HG03439 (cell line): ENCODE data around the gene SDK1.

Experiments
- ATAC-seq: cut with Tn5 transposase; IDR thresholded peaks from one replicate; pipeline ENCODE4 v1.9.1; 2021; ENCODE audit warnings: mild to moderate bottlenecking, moderate library complexity; ENCODE audit not compliant: unreplicated experiment

The SDK1 gene

GRCh38 chr7:4006687-4007086 is 705.6 kb downstream of the SDK1 start:
- no peak for ATAC-seq

- no peak for ATAC-seq
Observed at GRCh38 chr7:4009211-4010060, 708.4 kb downstream of the SDK1 start.

GRCh38 chr7:4010061-4010605 is 709.1 kb downstream of the SDK1 start:
- ATAC-seq: no peak

GRCh38 chr7:4010923-4011656 is 710.0 kb downstream of the SDK1 start:
- no peak for ATAC-seq

- ATAC-seq: no peak
Observed at GRCh38 chr7:4013793-4014192, 712.7 kb downstream of the SDK1 start.

- no peak for ATAC-seq
Observed at GRCh38 chr7:4014346-4015050, 713.4 kb downstream of the SDK1 start.

GRCh38 chr7:4015371-4015770 is 714.3 kb downstream of the SDK1 start:
- no peak for ATAC-seq

- ATAC-seq: no peak
Observed at GRCh38 chr7:4015996-4016395, 714.9 kb downstream of the SDK1 start.

- no peak for ATAC-seq
Observed at GRCh38 chr7:4017081-4017480, 716.0 kb downstream of the SDK1 start.

- no peak for ATAC-seq
Observed at GRCh38 chr7:4017785-4018184, 716.7 kb downstream of the SDK1 start.

GRCh38 chr7:4018601-4019316 is 717.7 kb downstream of the SDK1 start:
- no peak for ATAC-seq

- ATAC-seq: no peak
Observed at GRCh38 chr7:4020086-4020485, 719.0 kb downstream of the SDK1 start.

GRCh38 chr7:4021413-4021812 is 720.4 kb downstream of the SDK1 start:
- ATAC-seq: no peak

GRCh38 chr7:4022265-4022664 is 721.2 kb downstream of the SDK1 start:
- no peak for ATAC-seq

GRCh38 chr7:4023502-4023901 is 722.5 kb downstream of the SDK1 start:
- no peak for ATAC-seq

GRCh38 chr7:4024133-4024532 is 723.1 kb downstream of the SDK1 start:
- ATAC-seq: no peak

GRCh38 chr7:4024806-4025205 is 723.8 kb downstream of the SDK1 start:
- ATAC-seq: no peak

- ATAC-seq: no peak
Observed at GRCh38 chr7:4025210-4025609, 724.2 kb downstream of the SDK1 start.

- no peak for ATAC-seq
Observed at GRCh38 chr7:4025694-4026615, 724.9 kb downstream of the SDK1 start.
